ENCODE data around the gene SNPH. TPM values are rescaled to one million over a fixed set of nuclear protein-coding genes. Genes with fewer than 3 reads are reported as not detected.
A peak's percentile ranks its signal among the peaks of the same experiment; 100 is the strongest.

The SNPH gene
- total RNA-seq, 1 donor from 2014 or later: 23.4 TPM

GRCh38 chr20:1307571-1307971 is 41.5 kb downstream of the SNPH start:
- DNase-seq: no peak

- no peak for DNase-seq
Measured at GRCh38 chr20:1308067-1308701, 42.1 kb downstream of the SNPH start.

GRCh38 chr20:1308702-1309095 is 42.6 kb downstream of the SNPH start:
- no peak for DNase-seq

GRCh38 chr20:1309439-1309847 is 43.3 kb downstream of the SNPH start:
- no peak for DNase-seq

- DNase-seq: peak; percentile 11
Measured at GRCh38 chr20:1310071-1310470, 44.0 kb downstream of the SNPH start.

GRCh38 chr20:1310506-1311190 is 44.6 kb downstream of the SNPH start:
- DNase-seq: no peak

- DNase-seq: no peak
Measured at GRCh38 chr20:1312308-1312707, 46.2 kb downstream of the SNPH start.

GRCh38 chr20:1312904-1313235 is 46.8 kb downstream of the SNPH start:
- DNase-seq: no peak

GRCh38 chr20:1313236-1313964 is 47.3 kb downstream of the SNPH start:
- DNase-seq: peak; percentile 50

GRCh38 chr20:1315804-1316203 is 49.7 kb downstream of the SNPH start:
- no peak for DNase-seq

- DNase-seq: no peak
Measured at GRCh38 chr20:1317545-1318255, 51.6 kb downstream of the SNPH start.

GRCh38 chr20:1319051-1319450 is 53.0 kb downstream of the SNPH start:
- DNase-seq: no peak

- DNase-seq: no peak
Measured at GRCh38 chr20:1319462-1319861, 53.4 kb downstream of the SNPH start.

- DNase-seq: no peak
Measured at GRCh38 chr20:1320016-1320415, 53.9 kb downstream of the SNPH start.

- no peak for DNase-seq
Measured at GRCh38 chr20:1320902-1321653, 55.0 kb downstream of the SNPH start.

- DNase-seq: no peak
Measured at GRCh38 chr20:1321654-1321939, 55.5 kb downstream of the SNPH start.

- no peak for DNase-seq
Measured at GRCh38 chr20:1322511-1323245, 56.6 kb downstream of the SNPH start.

- DNase-seq: no peak
Measured at GRCh38 chr20:1323256-1323655, 57.2 kb downstream of the SNPH start.

- no peak for DNase-seq
Measured at GRCh38 chr20:1323830-1324597, 57.9 kb downstream of the SNPH start.

GRCh38 chr20:1324598-1325172 is 58.6 kb downstream of the SNPH start:
- DNase-seq: no peak

All from occipital lobe (tissue), 2 donors.